NK-92 (cell line): Measurements from ENCODE around the gene NOSIP.
A peak's percentile ranks its signal among the peaks of the same experiment; 100 is the strongest.

ENCODE experiments used
- DNase-seq: peaks from one replicate; lab custom pipeline; 2025; ENCODE audit not compliant: unreplicated experiment; lab: John Stamatoyannopoulos, UW

Gene NOSIP

GRCh38 chr19:49595819-49596404, 15.6 kb upstream of the NOSIP start:
- DNase-seq, result no peak

GRCh38 chr19:49594993-49595818, 14.8 kb upstream of the NOSIP start:
- DNase-seq, result no peak

GRCh38 chr19:49594157-49594992, 14.0 kb upstream of the NOSIP start:
- no peak for DNase-seq

GRCh38 chr19:49593233-49594113, 13.1 kb upstream of the NOSIP start:
- DNase-seq, result no peak

GRCh38 chr19:49592486-49593232, 12.3 kb upstream of the NOSIP start:
- no peak for DNase-seq

- DNase-seq, result no peak
Measured at GRCh38 chr19:49591731-49592485, 11.6 kb upstream of the NOSIP start.

- DNase-seq, result no peak
Measured at GRCh38 chr19:49590971-49591730, 10.8 kb upstream of the NOSIP start, which contains the start of gene PRR12. Gene PRR12 (plus strand): TSS chr19:49591182. CDS start chr19:49591655, 473 bp downstream.

- peak; percentile 79 for DNase-seq
Measured at GRCh38 chr19:49590071-49590970, 10.0 kb upstream of the NOSIP start.

GRCh38 chr19:49589502-49589905, 9.1 kb upstream of the NOSIP start:
- no peak for DNase-seq

- no peak for DNase-seq
Measured at GRCh38 chr19:49588365-49589122, 8.2 kb upstream of the NOSIP start.

GRCh38 chr19:49587227-49587626, 6.9 kb upstream of the NOSIP start:
- DNase-seq, result no peak

GRCh38 chr19:49585023-49585422, 4.7 kb upstream of the NOSIP start:
- DNase-seq, result no peak

GRCh38 chr19:49583239-49583638, 2.9 kb upstream of the NOSIP start:
- no peak for DNase-seq

- DNase-seq, result no peak
Measured at GRCh38 chr19:49581007-49581508, 702 bp upstream of the NOSIP start, which contains the start of gene PRRG2. Gene PRRG2 (plus strand): TSS chr19:49581316. CDS start chr19:49583220, 1,904 bp downstream.

- DNase-seq, result no peak
Measured at GRCh38 chr19:49579947-49580263, 451 bp downstream of the NOSIP start.

GRCh38 chr19:49579193-49579592, 1.2 kb downstream of the NOSIP start:
- DNase-seq, result no peak
